IMR-90 (cell line): ENCODE measurements around the gene TACR2. TPM values are rescaled to one million over a fixed set of nuclear protein-coding genes. Genes with fewer than 3 reads are reported as not detected.

Experiments used
- ATAC-seq: fragments of 200-7000 bp; cut with Tn5 transposase; 2 replicates; pipeline ENCODE4 v1.9.1; 2020; ENCODE audit warnings: low read depth, mild to moderate bottlenecking, moderate library complexity
- BruUV-seq: library from RNA; stranded (reverse); fragments of 400-500 nt; replicated peaks from 2 replicates; lab custom pipeline; 2021; lab: Mats Ljungman, UMichigan
- CTCF ChIA-PET: fragments of 300-600 bp; formaldehyde crosslinking; extraction: SDS; loops from one replicate; lab custom pipeline; 2021; ENCODE audit warnings: antibody characterized with exemption; lab: Yijun Ruan, JAX
- POLR2A ChIA-PET: fragments of 300-600 bp; sonication (Branson Sonifier 250); formaldehyde crosslinking; loops from one replicate; lab custom pipeline; 2022; ENCODE audit warnings: antibody characterized with exemption; ENCODE audit not compliant: unreplicated experiment; lab: Charles Lee
- DNase-seq: peaks from one replicate; pipeline ENCODE4 v3.0.0; 2013
- H2AFZ ChIP-seq: replicated peaks from 2 replicates; pipeline ENCODE3; 2013; ENCODE audit warnings: low read length, mild to moderate bottlenecking; ENCODE audit not compliant: poor library complexity
- H2AK5ac ChIP-seq: 2 replicates; pipeline ENCODE4 v1.6.1; 2013; ENCODE audit warnings: low read depth, low read length, inconsistent platforms
- H2AK9ac ChIP-seq: replicated peaks from 2 replicates; pipeline ENCODE3; 2013; ENCODE audit warnings: mild to moderate bottlenecking, low read depth, low read length, moderate library complexity; ENCODE audit not compliant: poor library complexity
- H2BK120ac ChIP-seq: 2 replicates; pipeline ENCODE4 v1.6.1; 2013; ENCODE audit warnings: low read depth, low read length, inconsistent platforms
- H2BK15ac ChIP-seq: 3 replicates; pipeline ENCODE4 v1.6.1; 2013; ENCODE audit warnings: low read depth, low read length, inconsistent platforms
- H2BK20ac ChIP-seq: 2 replicates; pipeline ENCODE4 v1.6.1; 2013; ENCODE audit warnings: low read depth, mild to moderate bottlenecking, inconsistent platforms, low read length, moderate library complexity
- H2BK5ac ChIP-seq: 2 replicates; pipeline ENCODE4 v1.6.1; 2013; ENCODE audit warnings: mild to moderate bottlenecking, low read depth, low read length, inconsistent platforms; ENCODE audit not compliant: poor library complexity, severe bottlenecking
- H3K14ac ChIP-seq: replicated peaks from 2 replicates; pipeline ENCODE4 v1.6.1; 2013; ENCODE audit warnings: low read depth, low read length, inconsistent platforms
- H3K18ac ChIP-seq: 2 replicates; pipeline ENCODE4 v1.6.1; 2013; ENCODE audit warnings: low read depth, low read length, control low read depth
- H3K23ac ChIP-seq: 2 replicates; pipeline ENCODE4 v1.6.1; 2013; ENCODE audit warnings: low read depth, low read length, inconsistent platforms
- H3K27ac ChIP-seq: 2 replicates; pipeline ENCODE4 v1.5.1; 2013; ENCODE audit warnings: mild to moderate bottlenecking, control low read depth, low read length; ENCODE audit not compliant: insufficient read depth
- H3K27me3 ChIP-seq: 2 replicates; pipeline ENCODE4 v1.6.1; 2013; ENCODE audit warnings: low read length; ENCODE audit not compliant: control insufficient read depth, insufficient read depth
- H3K36me3 ChIP-seq: 2 replicates; pipeline ENCODE4 v1.6.1; 2013; ENCODE audit warnings: low read length, mixed read lengths; ENCODE audit not compliant: control insufficient read depth, insufficient read depth
- H3K4ac ChIP-seq: 2 replicates; pipeline ENCODE4 v1.6.1; 2013; ENCODE audit warnings: low read depth, low read length, inconsistent platforms
- H3K4me1 ChIP-seq: 2 replicates; pipeline ENCODE4 v1.6.1; 2013; ENCODE audit warnings: low read length, mixed read lengths; ENCODE audit not compliant: control insufficient read depth, insufficient read depth
- H3K4me2 ChIP-seq: 2 replicates; pipeline ENCODE4 v1.6.1; 2013; ENCODE audit warnings: low read depth, mild to moderate bottlenecking, control low read depth, low read length, moderate library complexity
- H3K4me3 ChIP-seq: 2 replicates; pipeline ENCODE4 v1.5.1; 2013; ENCODE audit warnings: low read depth, mild to moderate bottlenecking, control low read depth, low read length, moderate library complexity; ENCODE audit not compliant: insufficient read depth
- H3K56ac ChIP-seq: 2 replicates; pipeline ENCODE4 v1.6.1; 2013; ENCODE audit warnings: low read length, inconsistent platforms; ENCODE audit not compliant: insufficient read depth; ENCODE audit errors: extremely low read depth
- H3K79me1 ChIP-seq, 2 experiments: 2 replicates each; pipeline ENCODE4 v1.6.1; 2013; ENCODE audit warnings: low read length in 2 of 2, inconsistent platforms in 1 of 2, low read depth in 1 of 2
- H3K9ac ChIP-seq: 2 replicates; pipeline ENCODE4 v1.6.1; 2013; ENCODE audit warnings: low read depth, low read length, control low read depth
- H3K9me1 ChIP-seq: 2 replicates; pipeline ENCODE4 v1.6.1; 2013; ENCODE audit warnings: low read length, inconsistent platforms; ENCODE audit not compliant: insufficient read depth
- H3K9me3 ChIP-seq: 2 replicates; pipeline ENCODE4 v1.6.1; 2013; ENCODE audit warnings: low read length; ENCODE audit not compliant: control insufficient read depth, insufficient read depth
- H4K20me1 ChIP-seq: 2 replicates; pipeline ENCODE4 v1.6.1; 2013; ENCODE audit warnings: low read length, inconsistent platforms; ENCODE audit not compliant: insufficient read depth
- H4K5ac ChIP-seq: 2 replicates; pipeline ENCODE4 v1.6.1; 2013; ENCODE audit warnings: mild to moderate bottlenecking, low read depth, low read length, control low read depth
- H4K8ac ChIP-seq, 2 experiments: 2 replicates each; pipeline ENCODE4 v1.6.1; 2013; ENCODE audit warnings: low read depth in 2 of 2, low read length in 2 of 2, control low read depth in 1 of 2, inconsistent platforms in 1 of 2
- H4K91ac ChIP-seq: 2 replicates; pipeline ENCODE4 v1.6.1; 2013; ENCODE audit warnings: low read depth, low read length, inconsistent platforms; ENCODE audit not compliant: insufficient read depth
- CEBPB ChIP-seq: IDR thresholded peaks from 2 replicates; pipeline ENCODE4 v1.6.1; 2012; ENCODE audit warnings: low read depth, low read length, improper control_type of control experiment
- CHD1 ChIP-seq: IDR thresholded peaks from 2 replicates; pipeline ENCODE4 v1.6.1; 2012; ENCODE audit warnings: low read depth, low read length, improper control_type of control experiment
- MAZ ChIP-seq: IDR thresholded peaks from 2 replicates; pipeline ENCODE4 v1.6.1; 2012; ENCODE audit warnings: low read depth, mild to moderate bottlenecking, low read length, improper control_type of control experiment, moderate library complexity, borderline replicate concordance
- MXI1 ChIP-seq: IDR thresholded peaks from 2 replicates; pipeline ENCODE4 v1.6.1; 2012; ENCODE audit warnings: low read depth, mild to moderate bottlenecking, low read length, moderate library complexity, borderline replicate concordance
- NFE2L2 ChIP-seq: fragments of 150-350 bp; IDR thresholded peaks from 2 replicates; pipeline ENCODE4 v1.6.1; 2016; ENCODE audit warnings: low read depth, mild to moderate bottlenecking, low read length
- POLR2A ChIP-seq: IDR thresholded peaks from 2 replicates; pipeline ENCODE4 v1.6.1; 2012; ENCODE audit warnings: mild to moderate bottlenecking, low read depth, low read length
- RCOR1 ChIP-seq: IDR thresholded peaks from 2 replicates; pipeline ENCODE4 v1.6.1; 2012; ENCODE audit warnings: mild to moderate bottlenecking, low read length, improper control_type of control experiment; ENCODE audit not compliant: insufficient replicate concordance
- WGBS, 2 experiments: methylation state at CpG; one replicate each; pipeline versions ENCODE4 v1.1.5 to v1.1.7; 2013; ENCODE audit warnings: missing lambda C conversion rate in 2 of 2; ENCODE audit not compliant: insufficient read length in 1 of 2; ENCODE audit errors: extremely low coverage in 2 of 2; 5-methylcytosine and 5-hydroxymethylcytosine counted together
- dilution Hi-C: fragments of 300-500 bp; cut with HindIII; formaldehyde crosslinking; loops from one replicate; pipeline ENCODE4 v1.14.3; 2018; ENCODE audit warnings: low sequenced_read_pairs; ENCODE audit not compliant: unreplicated experiment
- in situ Hi-C: fragments of 300-500 bp; cut with MboI; formaldehyde crosslinking; loops from 3 replicates; pipeline ENCODE4 v1.14.3; 2019; ENCODE audit warnings: low sequenced_read_pairs, inconsistent platforms, mixed read lengths
- intact Hi-C: fragments of 100-400 bp; cut with micrococcal nuclease; formaldehyde crosslinking; loops from 2 replicates; pipeline ENCODE4 v1.10.0; 2022
- polyA plus RNA-seq, 3 experiments: library from polyadenylated mRNA; depleted of rRNA; stranded (reverse); fragments of >200 nt; gene quantifications; 2 replicates each; pipeline ENCODE4 v1.2.3, GENCODE V29; 2012; ENCODE audit warnings: low replicate concordance in 1 of 3
- total RNA-seq: library from RNA; depleted of rRNA; stranded (reverse); fragments of >200 nt; gene quantifications from 2 replicates; pipeline ENCODE4 v1.2.3, GENCODE V29; 2012
- TF ChIP-seq, protein P1 (sequence below): conservative IDR thresholded peaks from 2 replicates; pipeline ENCODE4 v1.5.1; 2012; ENCODE audit warnings: mild to moderate bottlenecking, low read depth, low read length, improper control_type of control experiment

The TACR2 gene
- total and polyA plus RNA-seq, 2 of the 4 experiments (the other 2 are of a cell fraction) = not detected

DNA sequence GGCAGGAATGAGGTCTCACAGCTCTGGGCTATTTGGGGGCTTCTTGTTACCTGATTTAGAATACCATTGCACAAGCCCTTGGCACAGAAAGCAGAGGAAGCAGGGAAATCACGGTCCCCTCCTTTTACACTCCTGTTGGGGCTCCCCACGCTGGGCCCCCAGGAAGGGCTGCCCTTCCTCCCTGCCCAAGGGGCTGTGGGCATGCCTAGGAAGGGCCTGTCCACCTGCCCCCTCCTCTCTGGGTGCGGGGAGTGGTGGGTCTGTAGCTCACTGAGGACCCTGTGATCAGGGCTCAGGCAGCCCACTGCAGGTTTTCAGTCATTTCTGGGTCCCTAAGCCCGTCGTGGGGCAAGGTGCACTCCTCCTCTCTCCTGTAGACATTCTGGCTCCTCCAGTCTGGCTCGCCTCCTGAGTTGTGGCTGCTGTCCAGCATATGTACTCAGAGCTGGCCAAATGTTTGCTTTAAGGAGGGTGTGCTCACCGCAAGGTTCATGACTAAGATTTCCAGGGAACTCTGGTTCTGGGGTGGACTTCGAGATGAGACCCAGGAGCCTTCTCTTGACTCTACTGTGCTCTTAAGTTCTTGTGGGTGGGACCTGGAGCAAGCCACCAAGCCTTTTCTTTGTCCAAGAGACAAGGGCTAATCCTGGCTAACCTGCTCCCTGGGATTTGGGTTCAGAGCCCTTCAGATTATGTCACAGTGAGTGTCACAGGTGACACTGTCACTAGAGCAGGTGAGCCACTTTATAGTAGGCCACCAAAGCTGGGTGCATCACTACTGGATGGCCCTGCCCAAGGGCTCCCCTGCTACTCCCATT lies 56.0 kb downstream of the TACR2 start:
- peaks cover 30% of the 10 kb centered on the region for H3K4me1 ChIP-seq
- H2BK120ac ChIP-seq = peak overlapping the region; percentile 5; the same call in 1 of the 2 replicates
- ChIA-PET CTCF (interaction anchor here (0.6 kb wide), 1 partner anchor 62 kb away, joined by 3 read pairs; no protein-coding TSS in a partner anchor), POLR2A (no interaction called here)
- H3K9ac ChIP-seq = no peak overlapping the region
- no TSS peak for BruUV-seq
- no peak overlapping the region for H2AK9ac ChIP-seq
- no peak overlapping the region for H2AFZ ChIP-seq
- H3K79me1 ChIP-seq = peaks cover 34 to 74% of the 10 kb centered on the region in 2 experiments
- DNase-seq (peak; percentile 93), ATAC-seq (peak; percentile 78)
- H3K14ac ChIP-seq = no peak overlapping the region
- TF ChIP-seq RCOR1 (no peak), POLR2A (no peak), MAZ (peak; percentile 21; the same call in 1 of the 2 replicates), CEBPB (0 out of 2 replicates have a peak, but pooled peaks have one; percentile 21), NFE2L2 (peak; percentile 24; the same call in 1 of the 2 replicates), CHD1 (no peak), MXI1 (peak; percentile 55; the same call in 1 of the 2 replicates)
- TF ChIP-seq, protein P1, sequence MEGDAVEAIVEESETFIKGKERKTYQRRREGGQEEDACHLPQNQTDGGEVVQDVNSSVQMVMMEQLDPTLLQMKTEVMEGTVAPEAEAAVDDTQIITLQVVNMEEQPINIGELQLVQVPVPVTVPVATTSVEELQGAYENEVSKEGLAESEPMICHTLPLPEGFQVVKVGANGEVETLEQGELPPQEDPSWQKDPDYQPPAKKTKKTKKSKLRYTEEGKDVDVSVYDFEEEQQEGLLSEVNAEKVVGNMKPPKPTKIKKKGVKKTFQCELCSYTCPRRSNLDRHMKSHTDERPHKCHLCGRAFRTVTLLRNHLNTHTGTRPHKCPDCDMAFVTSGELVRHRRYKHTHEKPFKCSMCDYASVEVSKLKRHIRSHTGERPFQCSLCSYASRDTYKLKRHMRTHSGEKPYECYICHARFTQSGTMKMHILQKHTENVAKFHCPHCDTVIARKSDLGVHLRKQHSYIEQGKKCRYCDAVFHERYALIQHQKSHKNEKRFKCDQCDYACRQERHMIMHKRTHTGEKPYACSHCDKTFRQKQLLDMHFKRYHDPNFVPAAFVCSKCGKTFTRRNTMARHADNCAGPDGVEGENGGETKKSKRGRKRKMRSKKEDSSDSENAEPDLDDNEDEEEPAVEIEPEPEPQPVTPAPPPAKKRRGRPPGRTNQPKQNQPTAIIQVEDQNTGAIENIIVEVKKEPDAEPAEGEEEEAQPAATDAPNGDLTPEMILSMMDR = no peak
- H4K5ac ChIP-seq = no peak overlapping the region
- H4K20me1 ChIP-seq = peaks cover 42% of the 10 kb centered on the region
- intact Hi-C loops = loop anchor here (5.0 kb wide), 1 partner anchor 43 kb away; no protein-coding TSS in a partner anchor
- no peak overlapping the region for H3K18ac ChIP-seq
- no peak overlapping the region for H4K8ac ChIP-seq
- no peak overlapping the region for H2AK5ac ChIP-seq
- no peaks in the 10 kb centered on the region for H3K27me3 ChIP-seq
- no peak overlapping the region for H3K27ac ChIP-seq
- WGBS, 2 experiments = no CpG with 5 or more reads among the region's 8 CpGs
- H3K23ac ChIP-seq = no peak overlapping the region
- no peak overlapping the region for H3K56ac ChIP-seq
- H3K9me3 ChIP-seq = no peaks in the 10 kb centered on the region
- H3K4me2 ChIP-seq = peak overlapping the region; percentile 40; the same call in 1 of the 2 replicates
- H2BK15ac ChIP-seq = no peak overlapping the region
- no peak overlapping the region for H2BK5ac ChIP-seq
- dilution Hi-C loops = no loop called here
- peaks cover 21% of the 10 kb centered on the region for H3K9me1 ChIP-seq
- H3K36me3 ChIP-seq = peaks cover 5% of the 10 kb centered on the region
- H3K4me3 ChIP-seq = no peak overlapping the region
- no peak overlapping the region for H2BK20ac ChIP-seq
- no peak overlapping the region for H4K91ac ChIP-seq
- 0 out of 2 replicates have a peak overlapping the region, but pooled peaks have one; percentile 33 for H3K4ac ChIP-seq
- in situ Hi-C loops = no loop called here
